Left renal cortex interstitium (tissue), 4 donors: Measurements from ENCODE around the gene LRRC8D. TPM values are rescaled to one million over a fixed set of nuclear protein-coding genes. Genes with fewer than 3 reads are reported as not detected.
"Not testable (repeated sequence)": the region's sequence is repeated elsewhere in the genome, so short reads cannot be mapped to it uniquely, and the experiment has no call there.

Source experiments
- DNase-seq, 4 donors: peaks; one replicate each; pipeline ENCODE4 v3.0.0-alpha.2; 2013; ENCODE audit warnings: low read depth in 4 of 4, low spot score in 2 of 4, missing footprints in 1 of 4
- polyA plus RNA-seq, 4 donors: library from polyadenylated mRNA; unstranded; fragments of 120-200 nt; gene quantifications; one replicate each; pipeline ENCODE4 v1.2.1, GENCODE V29; 2013; ENCODE audit not compliant: insufficient read length in 4 of 4

Gene LRRC8D
- polyA plus RNA-seq, 4 donors: 35.3 to 40.7 (median 38.1) TPM

GRCh38 chr1:89908672-89909436 is 88.0 kb downstream of the LRRC8D start:
- DNase-seq: no peak

GRCh38 chr1:89910268-89910667 is 89.4 kb downstream of the LRRC8D start:
- no peak for DNase-seq

- DNase-seq: no peak
Measured at GRCh38 chr1:89910780-89911179, 89.9 kb downstream of the LRRC8D start.

- no peak for DNase-seq
Measured at GRCh38 chr1:89911191-89911991, 90.6 kb downstream of the LRRC8D start.

- no peak for DNase-seq
Measured at GRCh38 chr1:89912073-89912472, 91.2 kb downstream of the LRRC8D start.

- DNase-seq: no peak
Measured at GRCh38 chr1:89913353-89914095, 92.7 kb downstream of the LRRC8D start.

- no peak for DNase-seq
Measured at GRCh38 chr1:89917353-89917752, 96.5 kb downstream of the LRRC8D start.

- DNase-seq: no peak
Measured at GRCh38 chr1:89918127-89918793, 97.4 kb downstream of the LRRC8D start.

- DNase-seq: no peak
Measured at GRCh38 chr1:89918794-89919155, 97.9 kb downstream of the LRRC8D start.

- no peak for DNase-seq
Measured at GRCh38 chr1:89919174-89919573, 98.3 kb downstream of the LRRC8D start.

- DNase-seq: no peak
Measured at GRCh38 chr1:89922911-89923310, 102.1 kb downstream of the LRRC8D start.

- no peak for DNase-seq
Measured at GRCh38 chr1:89923517-89923916, 102.7 kb downstream of the LRRC8D start.

GRCh38 chr1:89924075-89924474 is 103.2 kb downstream of the LRRC8D start:
- DNase-seq: not testable (repeated sequence)

GRCh38 chr1:89927049-89927448 is 106.2 kb downstream of the LRRC8D start:
- no peak for DNase-seq

GRCh38 chr1:89927478-89927877 is 106.6 kb downstream of the LRRC8D start:
- DNase-seq: no peak

GRCh38 chr1:89928506-89928905 is 107.7 kb downstream of the LRRC8D start:
- no peak for DNase-seq

GRCh38 chr1:89929467-89930063 is 108.7 kb downstream of the LRRC8D start:
- no peak for DNase-seq

- DNase-seq: no peak
Measured at GRCh38 chr1:89930579-89930978, 109.7 kb downstream of the LRRC8D start.

- no peak for DNase-seq
Measured at GRCh38 chr1:89931964-89932363, 111.1 kb downstream of the LRRC8D start.

GRCh38 chr1:89932598-89933364 is 111.9 kb downstream of the LRRC8D start:
- no peak for DNase-seq
